ENCODE results near the gene CTLA4. TPM values are rescaled to one million over a fixed set of nuclear protein-coding genes. Genes with fewer than 3 reads are reported as not detected.

The CTLA4 gene
- total RNA-seq, 4 donors from 2014 or later: 1.2 TPM; not detected in 3

DNA sequence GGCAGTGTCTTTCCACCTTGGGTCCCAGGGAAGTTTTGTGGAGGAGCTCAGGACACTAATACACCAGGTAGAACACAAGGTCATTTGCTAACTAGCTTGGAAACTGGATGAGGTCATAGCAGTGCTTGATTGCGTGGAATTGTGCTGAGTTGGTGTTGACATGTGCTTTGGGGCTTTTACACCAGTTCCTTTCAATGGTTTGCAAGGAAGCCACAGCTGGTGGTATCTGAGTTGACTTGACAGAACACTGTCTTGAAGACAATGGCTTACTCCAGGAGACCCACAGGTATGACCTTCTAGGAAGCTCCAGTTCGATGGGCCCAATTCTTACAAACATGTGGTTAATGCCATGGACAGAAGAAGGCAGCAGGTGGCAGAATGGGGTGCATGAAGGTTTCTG, 5.9 kb downstream of the CTLA4 start:
- TF ChIP-seq POLR2AphosphoS5 (IDR thresholded peaks at IDR 0.05) (no peak), EP300 (IDR thresholded peaks at IDR 0.05) (no peak), POLR2A (IDR thresholded peaks at IDR 0.05) (no peak)
- TF ChIP-seq, protein P1, sequence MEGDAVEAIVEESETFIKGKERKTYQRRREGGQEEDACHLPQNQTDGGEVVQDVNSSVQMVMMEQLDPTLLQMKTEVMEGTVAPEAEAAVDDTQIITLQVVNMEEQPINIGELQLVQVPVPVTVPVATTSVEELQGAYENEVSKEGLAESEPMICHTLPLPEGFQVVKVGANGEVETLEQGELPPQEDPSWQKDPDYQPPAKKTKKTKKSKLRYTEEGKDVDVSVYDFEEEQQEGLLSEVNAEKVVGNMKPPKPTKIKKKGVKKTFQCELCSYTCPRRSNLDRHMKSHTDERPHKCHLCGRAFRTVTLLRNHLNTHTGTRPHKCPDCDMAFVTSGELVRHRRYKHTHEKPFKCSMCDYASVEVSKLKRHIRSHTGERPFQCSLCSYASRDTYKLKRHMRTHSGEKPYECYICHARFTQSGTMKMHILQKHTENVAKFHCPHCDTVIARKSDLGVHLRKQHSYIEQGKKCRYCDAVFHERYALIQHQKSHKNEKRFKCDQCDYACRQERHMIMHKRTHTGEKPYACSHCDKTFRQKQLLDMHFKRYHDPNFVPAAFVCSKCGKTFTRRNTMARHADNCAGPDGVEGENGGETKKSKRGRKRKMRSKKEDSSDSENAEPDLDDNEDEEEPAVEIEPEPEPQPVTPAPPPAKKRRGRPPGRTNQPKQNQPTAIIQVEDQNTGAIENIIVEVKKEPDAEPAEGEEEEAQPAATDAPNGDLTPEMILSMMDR (IDR thresholded peaks at IDR 0.05): no peak
- Histone ChIP-seq H3K4me1 (no peaks in the 10 kb centered on the region), H3K4me3 (no peak overlapping the region), H3K27me3 (no peaks in the 10 kb centered on the region), H3K9me3 (no peaks in the 10 kb centered on the region), H3K36me3 (no peaks in the 10 kb centered on the region), H3K27ac (no peak overlapping the region)
- 85% methylated on average over 2 of the region's 2 CpGs for WGBS
- no peak for DNase-seq (ENCODE audit: low spot score in 2 of 2)

- 82% methylated on average over 5 of the region's 5 CpGs for WGBS
- Histone ChIP-seq H3K4me3 (no peak overlapping the region), H3K9me3 (no peaks in the 10 kb centered on the region), H3K36me3 (no peaks in the 10 kb centered on the region), H3K4me1 (no peaks in the 10 kb centered on the region), H3K27ac (no peak overlapping the region), H3K27me3 (no peaks in the 10 kb centered on the region)
- DNase-seq (ENCODE audit: low spot score in 2 of 2): no peak
- no peak for TF ChIP-seq EP300 (IDR thresholded peaks at IDR 0.05)
- TF ChIP-seq, protein P1 (IDR thresholded peaks at IDR 0.05): no peak
- no peak for TF ChIP-seq POLR2A (IDR thresholded peaks at IDR 0.05)
These were observed 6.5 kb downstream of the CTLA4 start for GRCh38 chr2:203873921-203874631.

GRCh38 chr2:203875471-203875870, 7.9 kb downstream of the CTLA4 start:
- H3K27me3 ChIP-seq: no peaks in the 10 kb centered on the region
- no peak overlapping the region for H3K27ac ChIP-seq
- no peak for DNase-seq (ENCODE audit: low spot score in 2 of 2)
- H3K36me3 ChIP-seq: no peaks in the 10 kb centered on the region
- H3K4me1 ChIP-seq: no peaks in the 10 kb centered on the region
- no peak overlapping the region for H3K4me3 ChIP-seq
- no peaks in the 10 kb centered on the region for H3K9me3 ChIP-seq
- TF ChIP-seq POLR2AphosphoS5 (IDR thresholded peaks at IDR 0.05) (no peak), POLR2A (IDR thresholded peaks at IDR 0.05) (no peak), EP300 (IDR thresholded peaks at IDR 0.05) (no peak)
- TF ChIP-seq, protein P1 (IDR thresholded peaks at IDR 0.05): no peak
- WGBS: 94% methylated on average over 4 of the region's 4 CpGs

GRCh38 chr2:203876328-203876727, 8.8 kb downstream of the CTLA4 start:
- H3K9me3 ChIP-seq: no peaks in the 10 kb centered on the region
- H3K4me3 ChIP-seq: no peak overlapping the region
- H3K27me3 ChIP-seq: no peaks in the 10 kb centered on the region
- TF ChIP-seq, protein P1 (IDR thresholded peaks at IDR 0.05): no peak
- TF ChIP-seq EP300 (IDR thresholded peaks at IDR 0.05) (no peak), POLR2A (IDR thresholded peaks at IDR 0.05) (no peak), POLR2AphosphoS5 (IDR thresholded peaks at IDR 0.05) (no peak)
- no peaks in the 10 kb centered on the region for H3K36me3 ChIP-seq
- DNase-seq (ENCODE audit: low spot score in 2 of 2): no peak
- peaks cover 4% of the 10 kb centered on the region for H3K4me1 ChIP-seq
- WGBS: 64% methylated on average over 3 of the region's 3 CpGs
- no peak overlapping the region for H3K27ac ChIP-seq

DNA sequence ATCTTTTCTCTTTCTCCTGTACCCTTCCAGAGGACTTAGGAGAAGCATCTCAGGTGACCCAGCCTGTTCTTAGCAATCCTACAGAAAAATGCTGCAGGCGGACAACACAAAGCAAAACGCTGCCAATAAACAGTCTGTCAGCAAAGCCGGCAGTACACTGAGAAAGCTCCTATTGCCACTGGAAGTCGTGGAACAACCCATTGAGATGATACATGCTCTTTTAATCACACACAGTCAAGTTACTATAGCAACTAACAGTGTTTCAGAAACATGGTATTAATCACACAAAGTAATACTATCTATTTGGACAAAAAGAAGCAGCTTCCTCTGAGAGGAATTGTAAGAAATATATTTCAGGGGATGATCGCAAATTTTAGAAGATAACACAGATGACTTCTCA, 10.5 kb downstream of the CTLA4 start:
- Histone ChIP-seq H3K27ac (no peak overlapping the region), H3K27me3 (no peaks in the 10 kb centered on the region), H3K4me3 (no peak overlapping the region), H3K36me3 (no peaks in the 10 kb centered on the region), H3K9me3 (no peaks in the 10 kb centered on the region), H3K4me1 (peaks cover 4% of the 10 kb centered on the region)
- 40% methylated on average over 5 of the region's 5 CpGs for WGBS
- TF ChIP-seq, protein P1 (IDR thresholded peaks at IDR 0.05): no peak
- TF ChIP-seq POLR2AphosphoS5 (IDR thresholded peaks at IDR 0.05) (no peak), EP300 (IDR thresholded peaks at IDR 0.05) (no peak), POLR2A (IDR thresholded peaks at IDR 0.05) (no peak)
- no peak for DNase-seq (ENCODE audit: low spot score in 2 of 2)

Measured in suprapubic skin (tissue), 4 donors.